HCT116 (cell line): Measurements from ENCODE around the gene IL9. TPM values are rescaled to one million over a fixed set of nuclear protein-coding genes. Genes with fewer than 3 reads are reported as not detected.

ENCODE experiments used
- ATAC-seq: fragments of 200-7000 bp; cut with Tn5 transposase; 2 replicates; pipeline ENCODE4 v1.9.1; 2020; ENCODE audit warnings: mild to moderate bottlenecking, moderate library complexity
- BruUV-seq: library from RNA; stranded (reverse); fragments of 400-500 nt; replicated peaks from 2 replicates; lab custom pipeline; 2021; lab: Mats Ljungman, UMichigan
- CTCF ChIA-PET: fragments of 300-600 bp; sonication (Branson Sonifier 250); formaldehyde crosslinking; loops from one replicate; lab custom pipeline; 2021; ENCODE audit warnings: antibody characterized with exemption; lab: Charles Lee
- POLR2A ChIA-PET: fragments of 300-600, 350-600 bp; sonication (Branson Sonifier 250); formaldehyde crosslinking; loops from one replicate; lab custom pipeline; 2021; ENCODE audit warnings: antibody characterized with exemption; lab: Charles Lee
- RAD21 ChIA-PET, 2 experiments: fragments of 300-600 bp; sonication (Branson Sonifier 250); formaldehyde crosslinking; loops; one replicate each; lab custom pipeline; 2023; ENCODE audit warnings: low total read pairs in 2 of 2; ENCODE audit not compliant: uncharacterized antibody in 2 of 2, unreplicated experiment in 2 of 2, low non-redundant PET in 1 of 2; lab: Charles Lee
- DNase-seq: peaks from one replicate; pipeline ENCODE4 v3.0.0-alpha.2; 2010; ENCODE audit warnings: low read depth, low spot score
- H2AFZ ChIP-seq: fragments of 200-600 bp; shearing (Covaris generic), sonication (generic); 2 replicates; pipeline ENCODE4 v1.6.1; 2017; ENCODE audit warnings: low read depth, mixed run types, mixed read lengths, antibody characterized with exemption, low read length; ENCODE audit not compliant: poor library complexity, severe bottlenecking
- H3K27ac ChIP-seq: 2 replicates; pipeline ENCODE4 v1.5.1; 2012; ENCODE audit warnings: low read depth, low read length
- H3K27me3 ChIP-seq: fragments of 200-600 bp; sonication (generic); 2 replicates; pipeline ENCODE4 v1.6.1; 2016; ENCODE audit warnings: mixed run types, low read length, mixed read lengths; ENCODE audit not compliant: insufficient read depth
- H3K36me3 ChIP-seq, 2 experiments: fragments of 200-500 bp in 1 of 2; fragments of 200-600 bp in 1 of 2; sonication (Bioruptor generic) in 1 of 2; sonication (generic) in 1 of 2; 2 replicates each; pipeline versions ENCODE4 v1.5.1 to v1.6.1; 2014 to 2016; ENCODE audit warnings: low read length in 2 of 2, inconsistent platforms in 1 of 2, mixed read lengths in 1 of 2, mixed run types in 1 of 2; ENCODE audit not compliant: insufficient read depth in 2 of 2, control insufficient read depth in 1 of 2
- H3K4me1 ChIP-seq, 2 experiments: fragments of 200-600 bp in 1 of 2; sonication (generic) in 1 of 2; 2 replicates each; pipeline versions ENCODE4 v1.5.1 to v1.6.1; 2012 to 2017; ENCODE audit warnings: low read length in 2 of 2, inconsistent platforms in 1 of 2, mild to moderate bottlenecking in 1 of 2, mixed read lengths in 1 of 2, mixed run types in 1 of 2, moderate library complexity in 1 of 2; ENCODE audit not compliant: insufficient read depth in 2 of 2, control insufficient read depth in 1 of 2
- H3K4me2 ChIP-seq: fragments of 200-600 bp; sonication (generic); 2 replicates; pipeline ENCODE4 v1.6.1; 2017; ENCODE audit warnings: mixed run types, low read length, mixed read lengths
- H3K4me3 ChIP-seq, 2 experiments: fragments of 200-600 bp in 1 of 2; sonication (generic) in 1 of 2; replicated peaks in 1 of 2; 2 replicates each; pipeline ENCODE4 v1.5.1; 2011 to 2016; ENCODE audit warnings: low read length in 2 of 2, control low read depth in 1 of 2, low read depth in 1 of 2, mild to moderate bottlenecking in 1 of 2, mixed read lengths in 1 of 2, mixed run types in 1 of 2
- H3K79me2 ChIP-seq: fragments of 200-600 bp; sonication (generic); 2 replicates; pipeline ENCODE4 v1.6.1; 2017; ENCODE audit warnings: mild to moderate bottlenecking, mixed run types, low read length, moderate library complexity, mixed read lengths; ENCODE audit not compliant: insufficient read depth
- H3K9ac ChIP-seq: fragments of 200-600 bp; sonication (generic); 2 replicates; pipeline ENCODE4 v1.6.1; 2016; ENCODE audit warnings: low read length, mixed read lengths
- H3K9me2 ChIP-seq: fragments of 200-600 bp; sonication (generic), shearing (Covaris generic); 2 replicates; pipeline ENCODE4 v1.6.1; 2017; ENCODE audit warnings: mixed run types, mild to moderate bottlenecking, moderate library complexity; ENCODE audit not compliant: insufficient read depth
- H3K9me3 ChIP-seq, 2 experiments: fragments of 200-500 bp in 1 of 2; fragments of 200-600 bp in 1 of 2; sonication (Bioruptor generic) in 1 of 2; sonication (generic) in 1 of 2; 2 replicates each; pipeline ENCODE4 v1.6.1; 2014 to 2017; ENCODE audit warnings: low read length in 2 of 2, mixed read lengths in 2 of 2, inconsistent platforms in 1 of 2, low read depth in 1 of 2, mild to moderate bottlenecking in 1 of 2, mixed run types in 1 of 2, moderate library complexity in 1 of 2; ENCODE audit not compliant: control insufficient read depth in 1 of 2, insufficient read depth in 1 of 2
- H4K20me1 ChIP-seq: fragments of 200-600 bp; sonication (generic), shearing (Covaris generic); 2 replicates; pipeline ENCODE4 v1.6.1; 2017; ENCODE audit warnings: mixed run types, mild to moderate bottlenecking, moderate library complexity; ENCODE audit not compliant: insufficient read depth
- CEBPB ChIP-seq: IDR thresholded peaks from 2 replicates; pipeline ENCODE4 v1.6.1; 2012; ENCODE audit warnings: low read depth
- EZH2 ChIP-seq: fragments of 200-600 bp; sonication (generic); IDR thresholded peaks from 2 replicates; pipeline ENCODE4 v1.6.1; 2017; ENCODE audit warnings: antibody characterized with exemption, mixed run types
- EZH2phosphoT487 ChIP-seq: fragments of 200-600 bp; IDR thresholded peaks from 2 replicates; pipeline ENCODE4 v1.6.1; 2018; ENCODE audit warnings: antibody characterized with exemption, borderline replicate concordance
- FOSL1 ChIP-seq: IDR thresholded peaks from 2 replicates; pipeline ENCODE4 v1.6.1; 2012; ENCODE audit warnings: low read depth
- JUND ChIP-seq: IDR thresholded peaks from 2 replicates; pipeline ENCODE4 v1.6.1; 2012
- POLR2A ChIP-seq: IDR thresholded peaks from 2 replicates; pipeline ENCODE4 v1.7.0; 2011; ENCODE audit warnings: borderline replicate concordance; ENCODE audit not compliant: insufficient read depth, insufficient read length; ENCODE audit errors: extremely low read depth
- SIN3A ChIP-seq: IDR thresholded peaks from 2 replicates; pipeline ENCODE4 v1.6.1; 2012; ENCODE audit warnings: low read depth
- SP1 ChIP-seq: IDR thresholded peaks from 2 replicates; pipeline ENCODE4 v1.6.1; 2012; ENCODE audit warnings: low read depth
- SRF ChIP-seq: IDR thresholded peaks from 2 replicates; pipeline ENCODE4 v1.6.1; 2012; ENCODE audit warnings: low read depth
- TCF7L2 ChIP-seq: IDR thresholded peaks from 2 replicates; pipeline ENCODE4 v1.7.0; 2011; ENCODE audit warnings: borderline replicate concordance, inconsistent platforms; ENCODE audit not compliant: insufficient read depth, insufficient read length; ENCODE audit errors: extremely low read depth
- YY1 ChIP-seq: IDR thresholded peaks from 2 replicates; pipeline ENCODE4 v1.6.1; 2011; ENCODE audit warnings: low read length, low read depth, moderate library complexity, mild to moderate bottlenecking; ENCODE audit not compliant: insufficient replicate concordance; ENCODE audit errors: extremely low read depth
- ZFX ChIP-seq: fragments of 450-650 bp; IDR thresholded peaks from 2 replicates; pipeline ENCODE4 v1.6.1; 2017
- ZNF274 ChIP-seq: fragments of 200-500 bp; sonication (Bioruptor generic); IDR thresholded peaks from 2 replicates; pipeline ENCODE4 v1.6.1; 2014; ENCODE audit warnings: mild to moderate bottlenecking, low read depth, low read length, inconsistent platforms
- intact Hi-C: fragments of 100-400 bp; cut with micrococcal nuclease; formaldehyde crosslinking; loops from 2 replicates; pipeline ENCODE4 v1.10.0; 2022
- total RNA-seq: library from RNA; stranded (reverse); gene quantifications from one replicate; pipeline ENCODE4 v1.2.1, GENCODE V29; 2021; ENCODE audit not compliant: unreplicated experiment
- TF ChIP-seq, protein P1 (sequence below): IDR thresholded peaks from 2 replicates; pipeline ENCODE4 v1.6.1; 2012
- TF ChIP-seq, protein P2 (sequence below): IDR thresholded peaks from 2 replicates; pipeline ENCODE4 v1.6.1; 2012; ENCODE audit warnings: low read depth
- TF ChIP-seq, protein P3 (sequence below): IDR thresholded peaks from 2 replicates; pipeline ENCODE4 v1.6.1; 2011; ENCODE audit warnings: mild to moderate bottlenecking, low read length, moderate library complexity; ENCODE audit not compliant: insufficient replicate concordance; ENCODE audit errors: extremely low read depth

IL9 gene
- total RNA-seq, 1 experiment from 2014 or later: not detected

DNA sequence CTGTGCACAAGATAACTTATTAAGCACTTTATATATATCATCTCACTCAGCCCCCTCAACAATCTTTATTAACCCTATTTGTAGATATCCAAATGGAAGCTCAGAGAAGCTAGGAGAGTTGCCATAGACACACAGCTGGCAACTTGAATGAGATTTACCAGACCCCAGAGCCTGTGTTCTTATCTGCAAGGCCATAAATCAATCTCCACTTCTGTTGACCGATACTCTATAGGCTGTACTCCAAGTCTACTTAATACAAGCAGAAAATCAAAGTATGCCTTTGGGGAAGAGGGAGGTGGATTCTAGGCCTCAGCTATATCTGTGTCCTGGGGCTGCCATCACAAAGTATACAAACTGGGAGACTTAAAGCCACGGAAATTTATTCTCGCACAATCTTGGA, 6.0 kb upstream of the IL9 start:
- Histone ChIP-seq H3K4me2 (no peak overlapping the region), H2AFZ (no peak overlapping the region), H3K27ac (no peak overlapping the region), H3K9me2 (no peaks in the 10 kb centered on the region), H3K79me2 (no peaks in the 10 kb centered on the region), H3K9me3 (no peaks in the 10 kb centered on the region), H3K27me3 (peaks cover 74% of the 10 kb centered on the region), H3K9ac (no peak overlapping the region), H3K4me1 (no peaks in the 10 kb centered on the region), H3K4me3 (no peak overlapping the region), H4K20me1 (no peaks in the 10 kb centered on the region), H3K36me3 (no peaks in the 10 kb centered on the region)
- intact Hi-C loops: loop anchor here (5.0 kb wide), 1 partner anchor 36 kb away; no protein-coding TSS in a partner anchor
- no TSS peak for BruUV-seq
- RAD21 ChIA-PET: no interaction called here
- ATAC-seq: no peak
- CTCF ChIA-PET: no interaction called here
- no peak for DNase-seq
- POLR2A ChIA-PET: no interaction called here
- TF ChIP-seq CEBPB: no peak
- no peak for TF ChIP-seq SIN3A
- TF ChIP-seq ZNF274: no peak
- no peak for TF ChIP-seq POLR2A
- TF ChIP-seq FOSL1: no peak
- TF ChIP-seq ZFX: no peak
- no peak for TF ChIP-seq JUND
- TF ChIP-seq YY1: no peak

DNA sequence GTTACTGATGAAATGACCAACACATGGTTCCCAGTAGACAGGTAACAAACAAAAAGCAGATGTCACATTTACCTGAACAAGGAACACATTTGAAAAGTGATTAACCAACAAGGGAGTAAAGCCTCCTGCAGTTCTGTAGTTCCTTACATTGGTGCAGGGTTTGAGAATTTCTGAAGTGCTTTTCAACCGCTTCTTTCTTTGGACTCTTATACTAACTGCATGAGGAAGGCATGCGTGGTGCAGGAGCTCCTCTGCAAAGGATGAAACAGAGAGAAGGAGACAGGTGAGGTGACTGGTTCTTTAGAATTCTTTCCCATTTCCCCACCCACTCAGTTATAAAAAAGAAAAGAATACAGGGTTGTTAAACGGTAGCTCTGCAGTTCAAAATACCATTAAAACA, 4.6 kb upstream of the IL9 start:
- no peaks in the 10 kb centered on the region for H4K20me1 ChIP-seq
- ChIA-PET POLR2A (no interaction called here), RAD21 (no interaction called here), CTCF (interaction anchor here (1.3 kb wide), 1 partner anchor 181 kb away, joined by 3 read pairs; no protein-coding TSS in a partner anchor)
- H3K4me1 ChIP-seq: no peaks in the 10 kb centered on the region
- no peaks in the 10 kb centered on the region for H3K9me3 ChIP-seq
- H3K36me3 ChIP-seq: no peaks in the 10 kb centered on the region
- peaks cover 71% of the 10 kb centered on the region for H3K27me3 ChIP-seq
- ATAC-seq: no peak
- no peaks in the 10 kb centered on the region for H3K9me2 ChIP-seq
- H3K4me2 ChIP-seq: no peak overlapping the region
- H2AFZ ChIP-seq: no peak overlapping the region
- no peak overlapping the region for H3K4me3 ChIP-seq
- no peak for DNase-seq
- no peak overlapping the region for H3K9ac ChIP-seq
- no TSS peak for BruUV-seq
- no peak overlapping the region for H3K27ac ChIP-seq
- H3K79me2 ChIP-seq: no peaks in the 10 kb centered on the region
- intact Hi-C loops: loop anchor here (5.0 kb wide), 1 partner anchor 37 kb away; no protein-coding TSS in a partner anchor
- TF ChIP-seq FOSL1: no peak
- no peak for TF ChIP-seq SIN3A
- TF ChIP-seq, protein P1, sequence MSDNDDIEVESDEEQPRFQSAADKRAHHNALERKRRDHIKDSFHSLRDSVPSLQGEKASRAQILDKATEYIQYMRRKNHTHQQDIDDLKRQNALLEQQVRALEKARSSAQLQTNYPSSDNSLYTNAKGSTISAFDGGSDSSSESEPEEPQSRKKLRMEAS: no peak
- TF ChIP-seq, protein P2, sequence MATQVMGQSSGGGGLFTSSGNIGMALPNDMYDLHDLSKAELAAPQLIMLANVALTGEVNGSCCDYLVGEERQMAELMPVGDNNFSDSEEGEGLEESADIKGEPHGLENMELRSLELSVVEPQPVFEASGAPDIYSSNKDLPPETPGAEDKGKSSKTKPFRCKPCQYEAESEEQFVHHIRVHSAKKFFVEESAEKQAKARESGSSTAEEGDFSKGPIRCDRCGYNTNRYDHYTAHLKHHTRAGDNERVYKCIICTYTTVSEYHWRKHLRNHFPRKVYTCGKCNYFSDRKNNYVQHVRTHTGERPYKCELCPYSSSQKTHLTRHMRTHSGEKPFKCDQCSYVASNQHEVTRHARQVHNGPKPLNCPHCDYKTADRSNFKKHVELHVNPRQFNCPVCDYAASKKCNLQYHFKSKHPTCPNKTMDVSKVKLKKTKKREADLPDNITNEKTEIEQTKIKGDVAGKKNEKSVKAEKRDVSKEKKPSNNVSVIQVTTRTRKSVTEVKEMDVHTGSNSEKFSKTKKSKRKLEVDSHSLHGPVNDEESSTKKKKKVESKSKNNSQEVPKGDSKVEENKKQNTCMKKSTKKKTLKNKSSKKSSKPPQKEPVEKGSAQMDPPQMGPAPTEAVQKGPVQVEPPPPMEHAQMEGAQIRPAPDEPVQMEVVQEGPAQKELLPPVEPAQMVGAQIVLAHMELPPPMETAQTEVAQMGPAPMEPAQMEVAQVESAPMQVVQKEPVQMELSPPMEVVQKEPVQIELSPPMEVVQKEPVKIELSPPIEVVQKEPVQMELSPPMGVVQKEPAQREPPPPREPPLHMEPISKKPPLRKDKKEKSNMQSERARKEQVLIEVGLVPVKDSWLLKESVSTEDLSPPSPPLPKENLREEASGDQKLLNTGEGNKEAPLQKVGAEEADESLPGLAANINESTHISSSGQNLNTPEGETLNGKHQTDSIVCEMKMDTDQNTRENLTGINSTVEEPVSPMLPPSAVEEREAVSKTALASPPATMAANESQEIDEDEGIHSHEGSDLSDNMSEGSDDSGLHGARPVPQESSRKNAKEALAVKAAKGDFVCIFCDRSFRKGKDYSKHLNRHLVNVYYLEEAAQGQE: no peak
- no peak for TF ChIP-seq POLR2A
- no peak for TF ChIP-seq EZH2
- TF ChIP-seq TCF7L2: no peak
- no peak for TF ChIP-seq EZH2phosphoT487
- TF ChIP-seq, protein P3, sequence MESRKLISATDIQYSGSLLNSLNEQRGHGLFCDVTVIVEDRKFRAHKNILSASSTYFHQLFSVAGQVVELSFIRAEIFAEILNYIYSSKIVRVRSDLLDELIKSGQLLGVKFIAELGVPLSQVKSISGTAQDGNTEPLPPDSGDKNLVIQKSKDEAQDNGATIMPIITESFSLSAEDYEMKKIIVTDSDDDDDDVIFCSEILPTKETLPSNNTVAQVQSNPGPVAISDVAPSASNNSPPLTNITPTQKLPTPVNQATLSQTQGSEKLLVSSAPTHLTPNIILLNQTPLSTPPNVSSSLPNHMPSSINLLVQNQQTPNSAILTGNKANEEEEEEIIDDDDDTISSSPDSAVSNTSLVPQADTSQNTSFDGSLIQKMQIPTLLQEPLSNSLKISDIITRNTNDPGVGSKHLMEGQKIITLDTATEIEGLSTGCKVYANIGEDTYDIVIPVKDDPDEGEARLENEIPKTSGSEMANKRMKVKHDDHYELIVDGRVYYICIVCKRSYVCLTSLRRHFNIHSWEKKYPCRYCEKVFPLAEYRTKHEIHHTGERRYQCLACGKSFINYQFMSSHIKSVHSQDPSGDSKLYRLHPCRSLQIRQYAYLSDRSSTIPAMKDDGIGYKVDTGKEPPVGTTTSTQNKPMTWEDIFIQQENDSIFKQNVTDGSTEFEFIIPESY: no peak
- no peak for TF ChIP-seq SRF
- TF ChIP-seq SP1: no peak
- no peak for TF ChIP-seq CEBPB
